ENCODE measurements around the gene BID.

Gene BID

GRCh38 chr22:17814830-17815229 is 40.6 kb upstream of the BID start:
- no peak for DNase-seq (ENCODE audit: insufficient read length)

GRCh38 chr22:17814084-17814483 is 39.8 kb upstream of the BID start:
- no peak for FAIRE-seq
- TF ChIP-seq POLR2A (IDR thresholded peaks at IDR 0.05; ENCODE audit: low read depth, low read length) (no peak), POLR2AphosphoS5 (IDR thresholded peaks at IDR 0.05; ENCODE audit: low read depth, low read length) (no peak), TAF1 (IDR thresholded peaks at IDR 0.05; ENCODE audit: borderline replicate concordance, low read depth, low read length) (no peak)
- no peak for DNase-seq (ENCODE audit: insufficient read length)

More at GRCh38 chr22:17814830-17815229, 40.6 kb upstream of the BID start:
- peak; percentile 42 for FAIRE-seq
- TF ChIP-seq POLR2AphosphoS5 (IDR thresholded peaks at IDR 0.05; ENCODE audit: low read depth, low read length) = no peak
- no peak for TF ChIP-seq TAF1 (IDR thresholded peaks at IDR 0.05; ENCODE audit: borderline replicate concordance, low read depth, low read length)
- TF ChIP-seq POLR2A (IDR thresholded peaks at IDR 0.05; ENCODE audit: low read depth, low read length) = no peak

GRCh38 chr22:17811119-17811518 is 36.9 kb upstream of the BID start:
- no peak for FAIRE-seq
- TF ChIP-seq POLR2AphosphoS5 (IDR thresholded peaks at IDR 0.05; ENCODE audit: low read depth, low read length) (no peak), TAF1 (IDR thresholded peaks at IDR 0.05; ENCODE audit: borderline replicate concordance, low read depth, low read length) (no peak), POLR2A (IDR thresholded peaks at IDR 0.05; ENCODE audit: low read depth, low read length) (no peak)

GRCh38 chr22:17810570-17811116 is 36.4 kb upstream of the BID start:
- TF ChIP-seq TAF1 (IDR thresholded peaks at IDR 0.05; ENCODE audit: borderline replicate concordance, low read depth, low read length) (no peak), POLR2A (IDR thresholded peaks at IDR 0.05; ENCODE audit: low read depth, low read length) (no peak), POLR2AphosphoS5 (IDR thresholded peaks at IDR 0.05; ENCODE audit: low read depth, low read length) (no peak)
- FAIRE-seq = no peak
- DNase-seq (ENCODE audit: insufficient read length) = no peak

More at GRCh38 chr22:17811119-17811518, 36.9 kb upstream of the BID start:
- DNase-seq (ENCODE audit: insufficient read length) = no peak

- FAIRE-seq (no peak), DNase-seq (ENCODE audit: insufficient read length) (no peak)
- TF ChIP-seq TAF1 (IDR thresholded peaks at IDR 0.05; ENCODE audit: borderline replicate concordance, low read depth, low read length) = no peak
- no peak for TF ChIP-seq POLR2AphosphoS5 (IDR thresholded peaks at IDR 0.05; ENCODE audit: low read depth, low read length)
- TF ChIP-seq POLR2A (IDR thresholded peaks at IDR 0.05; ENCODE audit: low read depth, low read length) = no peak
Measured at GRCh38 chr22:17808693-17809403, 34.6 kb upstream of the BID start.

GRCh38 chr22:17807578-17808410 is 33.5 kb upstream of the BID start:
- DNase-seq (ENCODE audit: insufficient read length) (no peak), FAIRE-seq (no peak)
- TF ChIP-seq POLR2A (IDR thresholded peaks at IDR 0.05; ENCODE audit: low read depth, low read length) = no peak
- no peak for TF ChIP-seq TAF1 (IDR thresholded peaks at IDR 0.05; ENCODE audit: borderline replicate concordance, low read depth, low read length)
- TF ChIP-seq POLR2AphosphoS5 (IDR thresholded peaks at IDR 0.05; ENCODE audit: low read depth, low read length) = no peak

- no peak for DNase-seq (ENCODE audit: insufficient read length)
- no peak for FAIRE-seq
- TF ChIP-seq POLR2A (IDR thresholded peaks at IDR 0.05; ENCODE audit: low read depth, low read length) (no peak), POLR2AphosphoS5 (IDR thresholded peaks at IDR 0.05; ENCODE audit: low read depth, low read length) (no peak), TAF1 (IDR thresholded peaks at IDR 0.05; ENCODE audit: borderline replicate concordance, low read depth, low read length) (no peak)
Measured at GRCh38 chr22:17807086-17807485, 32.8 kb upstream of the BID start.

GRCh38 chr22:17806437-17806836 is 32.2 kb upstream of the BID start:
- no peak for TF ChIP-seq TAF1 (IDR thresholded peaks at IDR 0.05; ENCODE audit: borderline replicate concordance, low read depth, low read length)
- no peak for TF ChIP-seq POLR2A (IDR thresholded peaks at IDR 0.05; ENCODE audit: low read depth, low read length)
- TF ChIP-seq POLR2AphosphoS5 (IDR thresholded peaks at IDR 0.05; ENCODE audit: low read depth, low read length) = no peak

GRCh38 chr22:17804331-17805080 is 30.2 kb upstream of the BID start:
- DNase-seq (ENCODE audit: insufficient read length) = no peak
- FAIRE-seq = no peak
- TF ChIP-seq POLR2AphosphoS5 (IDR thresholded peaks at IDR 0.05; ENCODE audit: low read depth, low read length) = no peak
- TF ChIP-seq TAF1 (IDR thresholded peaks at IDR 0.05; ENCODE audit: borderline replicate concordance, low read depth, low read length) = no peak
- TF ChIP-seq POLR2A (IDR thresholded peaks at IDR 0.05; ENCODE audit: low read depth, low read length) = no peak

More at GRCh38 chr22:17806437-17806836, 32.2 kb upstream of the BID start:
- DNase-seq (ENCODE audit: insufficient read length) = no peak
- no peak for FAIRE-seq

GRCh38 chr22:17803609-17804270 is 29.5 kb upstream of the BID start:
- TF ChIP-seq POLR2AphosphoS5 (IDR thresholded peaks at IDR 0.05; ENCODE audit: low read depth, low read length) (no peak), POLR2A (IDR thresholded peaks at IDR 0.05; ENCODE audit: low read depth, low read length) (no peak), TAF1 (IDR thresholded peaks at IDR 0.05; ENCODE audit: borderline replicate concordance, low read depth, low read length) (no peak)
- DNase-seq (ENCODE audit: insufficient read length) = no peak

More at GRCh38 chr22:17803609-17804270, 29.5 kb upstream of the BID start:
- no peak for FAIRE-seq

Data from GM12892 (cell line).